LNCaP clone FGC (cell line): Measurements from ENCODE around the gene NTHL1.

Experiments used
- DNase-seq: peaks from one replicate; pipeline ENCODE4 v3.0.0-alpha.2; 2011; ENCODE audit warnings: low read depth
- H3K4me3 ChIP-seq: 2 replicates; pipeline ENCODE4 v1.5.1; 2011; ENCODE audit warnings: mild to moderate bottlenecking, low read depth, low read length, control low read depth
- TF ChIP-seq, protein P1 (sequence below): IDR thresholded peaks from 2 replicates; pipeline ENCODE4 v1.5.1; 2012; ENCODE audit warnings: mild to moderate bottlenecking; ENCODE audit not compliant: control insufficient read depth, insufficient read depth; ENCODE audit errors: extremely low read depth

Gene NTHL1

DNA sequence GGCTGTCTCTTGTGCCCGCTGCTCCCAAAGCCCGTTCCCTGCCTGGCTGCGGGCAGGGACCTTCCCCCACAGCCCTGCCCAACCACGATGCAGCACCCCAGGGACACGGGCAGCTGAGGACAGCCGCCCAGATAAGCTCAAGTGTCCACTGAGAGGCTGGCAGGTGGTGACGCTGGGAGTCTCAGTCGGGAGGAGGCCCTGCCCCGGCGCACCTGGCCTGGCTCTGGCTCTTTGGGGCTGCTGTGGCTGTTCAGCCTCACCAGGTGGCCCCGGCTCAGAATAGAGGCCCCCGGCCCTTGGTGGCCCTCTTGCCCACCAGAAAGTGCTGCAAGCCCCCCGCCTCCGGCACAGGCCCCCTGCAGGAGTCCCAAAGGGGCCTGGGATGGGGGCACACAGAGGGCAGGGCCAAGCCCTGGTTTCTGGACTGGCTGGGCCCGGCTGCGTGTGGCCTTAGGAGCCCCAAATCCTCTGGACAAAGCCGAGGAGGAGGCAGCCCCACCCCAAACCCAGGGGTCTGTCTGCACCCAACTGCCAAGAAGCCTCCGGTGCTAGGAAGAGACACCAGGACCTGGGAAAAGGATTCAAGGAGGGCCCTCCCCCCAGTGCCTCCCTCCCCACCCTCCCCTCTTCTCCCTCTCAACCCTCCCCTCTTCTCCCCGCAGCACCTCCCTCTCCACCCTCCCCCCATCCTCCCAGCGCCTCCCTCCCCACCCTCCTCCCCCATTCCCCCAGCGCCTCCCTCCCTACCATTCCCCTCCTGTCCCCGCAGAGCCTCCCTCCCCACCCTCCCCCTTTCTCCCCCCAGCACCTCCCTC, 5.3 kb downstream of the NTHL1 start:
- no peak overlapping the region for H3K4me3 ChIP-seq
- DNase-seq = no peak
- TF ChIP-seq, protein P1, sequence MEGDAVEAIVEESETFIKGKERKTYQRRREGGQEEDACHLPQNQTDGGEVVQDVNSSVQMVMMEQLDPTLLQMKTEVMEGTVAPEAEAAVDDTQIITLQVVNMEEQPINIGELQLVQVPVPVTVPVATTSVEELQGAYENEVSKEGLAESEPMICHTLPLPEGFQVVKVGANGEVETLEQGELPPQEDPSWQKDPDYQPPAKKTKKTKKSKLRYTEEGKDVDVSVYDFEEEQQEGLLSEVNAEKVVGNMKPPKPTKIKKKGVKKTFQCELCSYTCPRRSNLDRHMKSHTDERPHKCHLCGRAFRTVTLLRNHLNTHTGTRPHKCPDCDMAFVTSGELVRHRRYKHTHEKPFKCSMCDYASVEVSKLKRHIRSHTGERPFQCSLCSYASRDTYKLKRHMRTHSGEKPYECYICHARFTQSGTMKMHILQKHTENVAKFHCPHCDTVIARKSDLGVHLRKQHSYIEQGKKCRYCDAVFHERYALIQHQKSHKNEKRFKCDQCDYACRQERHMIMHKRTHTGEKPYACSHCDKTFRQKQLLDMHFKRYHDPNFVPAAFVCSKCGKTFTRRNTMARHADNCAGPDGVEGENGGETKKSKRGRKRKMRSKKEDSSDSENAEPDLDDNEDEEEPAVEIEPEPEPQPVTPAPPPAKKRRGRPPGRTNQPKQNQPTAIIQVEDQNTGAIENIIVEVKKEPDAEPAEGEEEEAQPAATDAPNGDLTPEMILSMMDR = no peak

- no peak overlapping the region for H3K4me3 ChIP-seq
- TF ChIP-seq, protein P1 = no peak
- no peak for DNase-seq
Observed at GRCh38 chr16:2040787-2041522, 6.7 kb downstream of the NTHL1 start.

DNA sequence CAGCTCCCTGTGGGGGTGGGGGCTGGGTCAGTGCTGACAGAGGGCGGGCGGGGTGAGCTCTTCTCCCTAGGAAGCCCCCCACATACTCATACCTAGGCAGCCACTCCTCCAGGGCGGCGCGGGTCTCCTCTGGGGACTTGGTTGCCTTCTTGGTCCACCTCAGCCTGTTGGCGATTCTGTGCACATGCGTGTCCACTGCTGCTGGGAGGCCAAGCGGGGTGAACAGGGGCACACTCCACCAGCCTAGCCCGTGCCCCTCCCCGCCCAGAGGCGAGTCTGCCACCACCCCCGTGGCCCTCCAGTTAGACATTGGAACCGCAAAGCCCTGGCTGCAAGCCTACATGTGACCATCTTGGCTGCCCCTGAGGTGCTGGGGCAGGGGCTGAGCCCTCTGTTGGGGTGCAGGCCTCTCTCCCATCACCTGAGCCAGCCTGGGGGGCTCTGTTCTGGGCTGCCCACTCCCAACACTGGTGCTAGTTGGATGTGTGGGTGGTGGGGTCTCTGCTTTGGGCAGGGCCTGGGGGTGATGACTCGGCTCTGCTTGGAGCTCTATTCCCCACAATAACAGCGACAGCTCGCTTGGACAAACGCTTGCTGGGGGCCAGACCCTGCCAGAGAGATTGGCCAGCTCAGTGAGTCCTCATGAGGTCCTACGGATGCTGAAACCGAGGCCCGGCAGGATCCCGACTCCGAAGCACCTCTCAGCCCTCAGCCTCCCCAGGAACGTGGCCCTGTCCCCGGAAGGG, 7.4 kb downstream of the NTHL1 start:
- H3K4me3 ChIP-seq = no peak overlapping the region
- no peak for DNase-seq
- TF ChIP-seq, protein P1 = no peak

DNA sequence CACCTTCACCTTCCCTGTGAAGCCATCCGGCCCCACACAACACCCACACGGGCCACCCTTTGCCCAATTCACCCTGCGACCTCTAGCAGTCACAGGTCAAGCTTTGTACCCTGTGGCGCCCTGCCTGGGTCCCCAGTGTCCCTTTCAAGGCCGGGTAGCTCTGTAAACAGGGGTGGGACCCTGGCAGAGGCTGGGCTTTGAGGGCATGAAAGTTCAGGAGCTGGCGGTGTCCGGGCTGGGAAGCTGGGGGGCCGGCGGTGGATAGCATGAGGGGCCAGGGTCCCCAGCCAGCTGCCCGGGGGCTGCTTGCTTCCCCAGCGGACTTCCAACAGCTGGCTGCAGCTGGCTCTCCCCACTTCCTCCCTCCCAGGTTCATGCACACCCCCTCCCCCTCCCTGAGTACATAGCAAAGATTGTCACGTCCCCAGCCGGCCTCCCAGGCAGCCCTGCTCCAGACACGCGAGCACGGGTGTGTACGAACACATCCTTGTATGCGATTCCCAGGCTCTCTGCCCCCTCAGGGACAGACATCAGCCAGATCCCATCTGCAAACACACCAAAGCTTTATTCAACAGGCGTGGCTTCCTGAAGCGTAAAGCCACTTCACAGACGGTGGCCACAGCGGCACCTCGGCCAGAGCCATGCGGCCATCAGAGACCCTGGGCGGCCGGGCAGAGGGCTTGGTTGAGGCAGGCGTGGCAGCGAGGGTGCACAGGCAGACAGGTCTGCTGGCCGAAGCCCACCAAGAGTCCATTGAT, 8.2 kb downstream of the NTHL1 start:
- peak; percentile 90 for DNase-seq
- TF ChIP-seq, protein P1 = no peak
- no peak overlapping the region for H3K4me3 ChIP-seq

DNA sequence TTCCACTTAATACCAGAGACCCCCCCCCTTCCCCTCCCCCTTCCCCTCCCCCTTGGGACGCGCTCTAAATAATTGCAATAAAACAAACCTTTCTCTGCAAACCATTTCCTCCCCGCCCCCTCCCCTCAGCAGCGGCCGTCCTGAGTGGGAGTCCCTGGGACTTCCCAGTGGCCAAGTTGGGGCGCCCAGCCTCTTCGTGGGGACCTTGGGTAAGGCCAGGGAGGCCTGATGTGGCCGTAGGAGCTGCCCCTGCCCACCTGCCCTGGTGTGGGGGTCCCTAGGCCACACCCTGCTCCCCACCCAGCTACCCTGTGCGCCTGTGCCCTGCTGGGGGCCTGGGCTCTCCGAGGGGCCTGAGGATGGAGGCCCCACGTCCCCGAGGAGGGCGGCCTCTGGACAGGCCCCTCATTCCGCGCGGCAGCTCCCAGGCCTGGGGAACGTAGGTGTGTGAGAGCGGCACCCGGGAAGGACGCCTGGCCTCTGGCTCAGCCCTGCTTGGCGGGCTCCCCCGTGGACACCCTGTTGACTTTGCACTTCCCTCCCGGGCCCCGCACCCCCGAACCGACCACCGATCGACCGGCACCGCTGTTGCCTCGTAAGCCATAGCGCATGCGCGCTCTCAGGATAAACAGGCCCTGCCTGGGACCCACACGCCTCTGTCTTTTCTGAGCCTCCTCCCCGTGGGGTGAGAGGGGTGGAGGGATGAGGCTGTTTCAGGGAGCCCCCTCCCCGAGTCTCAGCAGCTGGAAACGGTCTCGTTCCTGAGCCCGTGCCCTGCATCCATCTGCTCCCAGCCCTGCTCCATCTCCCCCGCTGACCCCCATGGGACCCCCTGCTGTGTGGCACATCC, 9.0 kb downstream of the NTHL1 start:
- H3K4me3 ChIP-seq = no peak overlapping the region
- TF ChIP-seq, protein P1 = no peak
- DNase-seq = no peak
